Measurements from ENCODE around the gene P2RX1.

Gene P2RX1

DNA sequence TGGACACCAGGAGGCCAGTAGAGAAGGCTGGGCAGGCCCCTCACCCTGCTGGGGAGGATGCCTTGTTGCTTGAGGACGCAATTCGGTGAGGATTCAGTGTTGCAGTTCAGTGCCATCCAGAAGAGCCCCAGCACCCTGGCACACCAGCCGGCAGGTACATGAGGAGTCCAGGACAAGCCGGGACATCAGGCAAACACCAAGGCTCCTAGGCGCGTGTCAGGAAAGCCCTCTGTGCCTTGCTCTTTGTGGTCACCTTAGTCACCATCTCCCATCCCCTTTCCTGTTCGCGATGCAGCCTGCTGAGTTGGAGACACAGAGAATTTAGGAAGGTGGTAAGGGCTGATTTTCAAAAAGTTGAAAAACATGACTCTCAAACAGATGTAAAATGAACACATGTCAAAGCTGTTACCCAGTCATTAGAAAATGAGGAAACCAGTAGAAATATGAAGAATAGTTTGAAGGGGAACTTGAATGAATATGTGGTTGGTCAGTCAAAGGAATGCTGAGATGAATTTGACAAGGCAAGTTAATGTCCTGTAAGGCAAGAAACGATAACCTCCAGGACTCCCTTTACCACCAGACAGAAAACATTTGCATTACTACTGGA, 67.9 kb downstream of the P2RX1 start:
- DNase-seq = no peak

DNA sequence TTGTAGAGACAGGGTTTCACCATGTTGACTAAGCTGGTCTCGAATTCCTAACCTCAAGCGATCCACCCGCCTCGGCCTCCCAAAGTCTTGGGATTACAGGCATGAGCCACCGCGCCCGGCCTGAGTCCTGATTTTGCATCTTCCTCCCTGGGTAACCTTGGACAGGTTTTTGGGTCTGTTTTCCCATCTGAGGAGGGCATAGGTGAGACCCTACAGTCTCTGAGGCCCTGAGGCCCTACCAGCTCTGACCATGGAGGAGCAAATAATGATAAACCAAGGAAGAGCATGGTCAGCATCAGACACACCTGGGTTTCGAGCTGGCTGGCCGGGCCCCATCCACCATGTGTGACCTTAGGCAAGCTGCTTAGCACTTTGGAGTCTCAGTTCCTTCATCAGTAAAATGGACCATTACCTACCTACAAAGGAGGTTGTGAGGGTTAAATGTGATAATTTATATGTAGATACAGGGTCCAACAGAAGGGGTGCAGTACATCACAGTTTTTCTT, 69.0 kb downstream of the P2RX1 start:
- no peak for DNase-seq
